Measurements from ENCODE around the gene PLEKHF1.

Gene PLEKHF1

GRCh38 chr19:29634423-29635130 is 30.7 kb upstream of the PLEKHF1 start:
- no peak for DNase-seq (ENCODE audit: low spot score)

DNA sequence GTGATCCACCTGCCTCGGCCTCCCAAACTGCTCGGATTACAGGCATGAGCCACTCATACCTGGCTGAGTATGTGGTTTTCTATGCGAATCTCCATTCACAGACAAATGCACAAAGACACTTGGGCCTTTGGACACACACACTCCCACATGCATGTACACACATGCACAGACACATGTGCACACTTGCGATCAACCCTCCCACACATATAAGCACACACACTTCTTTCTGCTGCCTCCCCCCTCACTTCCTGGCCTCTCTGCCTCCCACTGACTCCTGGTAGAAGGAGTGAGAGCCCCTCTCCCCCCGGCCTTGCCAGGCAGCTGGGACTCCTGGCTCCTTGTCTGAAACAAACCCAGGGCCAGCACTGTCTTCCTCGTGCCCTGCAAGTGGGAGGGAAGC is 29.3 kb upstream of the PLEKHF1 start:
- DNase-seq (ENCODE audit: low spot score) = no peak

- no peak for DNase-seq (ENCODE audit: low spot score)
These were observed 28.5 kb upstream of the PLEKHF1 start for GRCh38 chr19:29636553-29637360.

- DNase-seq (ENCODE audit: low spot score) = no peak
These were observed 26.2 kb upstream of the PLEKHF1 start for GRCh38 chr19:29639086-29639485.

DNA sequence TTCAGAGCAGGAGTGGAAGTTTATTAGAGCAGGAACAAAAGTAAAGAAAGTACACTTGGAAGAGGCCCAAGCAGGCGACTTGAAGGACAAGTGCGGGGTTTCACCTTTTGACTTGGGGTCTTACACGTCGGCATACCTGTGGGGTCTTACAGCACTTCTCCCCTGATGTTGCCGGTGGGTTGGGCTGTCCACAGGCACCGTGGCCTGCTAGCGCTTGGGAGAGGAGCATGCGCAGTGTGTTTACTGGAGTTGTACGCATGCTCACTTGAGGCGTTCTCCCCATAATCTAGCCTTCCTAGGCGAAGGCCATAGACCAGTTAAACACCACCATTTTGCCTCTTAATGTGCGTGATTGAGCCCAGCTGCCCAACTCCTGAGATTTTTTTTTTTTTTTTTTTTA is 25.0 kb upstream of the PLEKHF1 start:
- DNase-seq (ENCODE audit: low spot score) = no peak

DNA sequence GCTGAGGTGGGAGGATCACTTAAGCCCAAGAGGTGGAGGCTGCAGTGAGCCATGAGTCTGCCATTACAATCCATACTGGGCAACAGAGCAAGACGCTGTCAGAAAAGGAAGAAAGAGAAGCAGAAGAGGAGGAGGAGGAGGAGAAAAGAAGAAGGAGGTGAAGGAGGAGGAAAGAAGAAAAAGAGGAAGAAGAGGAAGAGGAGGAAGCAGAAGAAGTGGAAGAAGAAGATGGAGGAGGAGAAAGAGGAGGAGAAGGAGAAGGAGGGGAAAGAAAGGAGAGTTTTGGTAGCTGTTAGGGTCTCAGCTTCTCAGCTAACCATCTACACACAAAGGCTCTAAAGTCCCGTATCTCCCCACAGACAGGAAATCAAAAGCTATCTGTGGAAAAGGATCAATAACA is 23.7 kb upstream of the PLEKHF1 start:
- no peak for DNase-seq (ENCODE audit: low spot score)

GRCh38 chr19:29643361-29643935 is 21.8 kb upstream of the PLEKHF1 start:
- no peak for DNase-seq (ENCODE audit: low spot score)

DNA sequence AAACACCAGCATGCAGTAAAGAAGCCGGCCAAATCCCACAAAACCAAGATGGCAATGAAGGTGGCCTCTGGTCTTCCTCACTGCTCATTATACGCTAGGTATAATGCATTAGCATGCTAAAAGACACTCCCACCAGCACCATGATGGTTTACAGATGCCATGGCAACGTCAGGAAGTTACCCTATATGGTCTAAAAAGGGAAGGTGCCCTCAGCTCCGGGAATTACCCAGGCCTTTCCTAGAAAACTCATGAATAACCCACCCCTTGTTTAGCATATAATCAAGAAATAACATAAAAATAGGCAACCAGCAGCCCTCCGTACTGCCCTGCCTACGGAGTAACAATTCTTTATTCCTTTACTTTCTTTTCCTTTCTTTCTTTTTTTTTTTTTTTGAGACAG is 21.1 kb upstream of the PLEKHF1 start:
- DNase-seq (ENCODE audit: low spot score) = no peak

- no peak for DNase-seq (ENCODE audit: low spot score)
These were observed 19.8 kb upstream of the PLEKHF1 start for GRCh38 chr19:29645491-29645867.

GRCh38 chr19:29645911-29646310 is 19.4 kb upstream of the PLEKHF1 start:
- DNase-seq (ENCODE audit: low spot score) = no peak

GRCh38 chr19:29650772-29651387 is 14.4 kb upstream of the PLEKHF1 start:
- no peak for DNase-seq (ENCODE audit: low spot score)

- DNase-seq (ENCODE audit: low spot score) = no peak
These were observed 13.5 kb upstream of the PLEKHF1 start for GRCh38 chr19:29651622-29652394.

GRCh38 chr19:29653398-29653797 is 11.9 kb upstream of the PLEKHF1 start:
- no peak for DNase-seq (ENCODE audit: low spot score)

DNA sequence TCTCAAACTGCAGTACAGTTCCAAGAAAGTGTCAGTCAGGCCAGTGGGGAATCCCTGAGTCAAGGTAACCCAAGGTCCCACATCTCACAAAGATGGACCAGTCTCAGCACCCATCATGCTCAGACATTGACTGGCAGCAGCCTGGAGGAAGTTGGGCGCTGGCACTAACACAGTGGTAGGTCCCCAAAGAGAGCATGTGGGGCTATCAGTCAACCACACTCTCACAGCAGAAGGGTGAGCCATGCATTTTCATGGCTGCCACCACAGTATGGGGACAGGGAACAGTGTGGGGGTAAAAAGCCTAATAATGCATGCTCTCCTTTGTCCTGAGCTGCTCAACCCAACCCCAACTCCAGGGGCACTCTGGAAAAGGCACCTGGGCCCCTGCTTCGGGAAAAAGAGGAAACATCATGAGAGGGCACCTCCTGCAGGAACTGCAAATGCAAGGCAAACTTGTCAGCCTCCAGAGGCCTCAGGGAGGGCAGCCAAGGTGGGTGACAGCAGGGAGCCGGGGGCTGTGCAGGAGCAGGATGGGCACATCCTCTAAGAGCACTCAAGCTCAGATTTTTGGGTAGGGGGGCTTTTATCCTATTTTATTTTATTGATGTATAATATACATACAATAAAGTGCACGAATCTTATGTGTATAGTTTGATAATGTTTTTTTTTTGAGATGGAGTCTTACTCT is 9.5 kb upstream of the PLEKHF1 start:
- DNase-seq (ENCODE audit: low spot score) = no peak

DNA sequence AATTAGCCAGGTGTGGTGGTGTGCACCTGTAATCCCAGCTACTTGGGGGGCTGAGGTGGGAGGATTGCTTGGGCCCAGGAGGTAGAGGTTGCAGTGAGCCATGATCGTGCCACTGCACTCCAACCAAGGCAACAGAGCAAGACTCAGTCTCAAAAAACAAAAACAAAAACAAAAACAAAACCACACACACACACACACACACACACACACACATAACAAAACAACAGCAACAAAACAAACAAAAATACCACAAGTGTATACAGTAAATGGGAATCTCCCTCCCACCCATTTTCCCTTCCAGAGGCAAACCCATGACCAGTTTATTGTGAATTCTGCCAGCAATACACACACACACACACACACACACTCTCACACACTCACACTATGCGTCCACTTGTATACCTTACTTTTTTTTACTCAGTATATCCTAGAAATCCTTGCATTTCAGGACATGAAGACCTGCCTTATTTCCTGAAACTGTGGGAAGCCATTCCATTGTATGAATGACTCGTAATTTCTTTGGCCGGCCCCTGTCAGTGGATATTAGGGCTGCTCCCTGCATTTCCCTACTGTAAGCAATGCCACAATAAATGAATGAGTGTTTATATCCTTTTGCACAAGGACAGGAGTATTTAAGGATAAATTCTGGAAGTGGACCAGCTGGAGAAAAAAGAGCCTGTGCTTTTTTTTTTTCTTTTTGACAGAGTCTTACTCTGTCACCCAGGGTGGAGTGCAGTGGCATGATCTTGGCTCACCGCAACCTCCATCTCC is 6.9 kb upstream of the PLEKHF1 start:
- no peak for DNase-seq (ENCODE audit: low spot score)

DNA sequence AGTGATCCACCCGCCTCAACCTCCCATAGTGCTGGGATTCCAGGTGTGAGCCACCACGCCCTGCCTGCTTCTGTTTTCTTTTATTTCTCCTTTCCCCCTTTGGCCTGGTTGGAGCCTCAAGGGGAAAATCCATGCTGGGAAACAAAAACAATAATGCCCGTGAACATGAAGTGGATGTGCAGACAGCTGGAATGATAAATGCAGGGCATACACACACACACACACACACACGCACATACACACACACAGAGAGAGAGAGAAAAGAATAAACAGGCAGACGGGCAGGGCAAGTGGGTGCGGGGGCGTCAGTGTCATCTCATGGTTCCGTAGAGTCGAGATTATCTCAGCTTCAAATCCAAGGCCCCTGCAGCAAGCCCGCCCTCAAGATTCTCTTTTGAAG is 4.4 kb upstream of the PLEKHF1 start:
- DNase-seq (ENCODE audit: low spot score) = no peak

DNA sequence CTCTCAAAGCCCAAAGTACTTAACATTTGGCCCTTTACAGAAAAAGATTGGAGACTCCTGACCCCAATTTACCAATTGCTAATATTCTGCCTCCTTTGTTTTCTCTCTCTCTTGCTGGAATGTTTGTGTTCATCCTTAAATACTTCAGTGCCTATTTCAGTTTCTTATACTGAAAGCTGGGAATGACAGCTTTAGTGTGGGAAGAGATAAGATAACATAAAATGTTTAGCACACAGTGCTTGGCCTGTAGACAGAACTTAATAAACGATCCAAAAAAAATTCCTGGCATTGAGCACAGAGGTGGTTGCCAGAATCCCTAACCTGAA is 3.0 kb upstream of the PLEKHF1 start:
- DNase-seq (ENCODE audit: low spot score) = no peak

GRCh38 chr19:29662604-29663404 is 2.5 kb upstream of the PLEKHF1 start:
- no peak for DNase-seq (ENCODE audit: low spot score)

- DNase-seq (ENCODE audit: low spot score) = no peak
These were observed 1.2 kb upstream of the PLEKHF1 start for GRCh38 chr19:29663861-29664752.
